ENCODE measurements around the gene DMRTC2. TPM values are rescaled to one million over a fixed set of nuclear protein-coding genes. Genes with fewer than 3 reads are reported as not detected.

DMRTC2 gene
- total and polyA plus RNA-seq, 2 of the 13 experiments (the other 11 are each of a cell fraction or from before 2014, with no cell fraction given): not detected

GRCh38 chr19:41859618-41860418 lies 15.0 kb downstream of the DMRTC2 start, which contains the start of gene RPS19 (continued):
- TF ChIP-seq ZBTB40 (IDR thresholded peaks at IDR 0.05): peak; percentile 43; the same call in 1 of the 2 replicates
- TF ChIP-seq ZBTB40 (CRISPR knock-in tag; IDR thresholded peaks at IDR 0.05): peak; percentile 80
- 0 out of 2 replicates have a peak, but pooled peaks have one; percentile 48 for TF ChIP-seq ZBTB33 (CRISPR knock-in tag; IDR thresholded peaks at IDR 0.05)
- TF ChIP-seq ZNF17 (CRISPR knock-in tag; IDR thresholded peaks at IDR 0.05): no peak
- no peak; the same call in 1 of the 2 replicates for TF ChIP-seq POLR2AphosphoS2 (IDR thresholded peaks at IDR 0.05; ENCODE audit: low read depth, low read length)
- no peak for TF ChIP-seq ZNF83 (CRISPR knock-in tag; IDR thresholded peaks at IDR 0.05; ENCODE audit: borderline replicate concordance)
- TF ChIP-seq, protein P1, sequence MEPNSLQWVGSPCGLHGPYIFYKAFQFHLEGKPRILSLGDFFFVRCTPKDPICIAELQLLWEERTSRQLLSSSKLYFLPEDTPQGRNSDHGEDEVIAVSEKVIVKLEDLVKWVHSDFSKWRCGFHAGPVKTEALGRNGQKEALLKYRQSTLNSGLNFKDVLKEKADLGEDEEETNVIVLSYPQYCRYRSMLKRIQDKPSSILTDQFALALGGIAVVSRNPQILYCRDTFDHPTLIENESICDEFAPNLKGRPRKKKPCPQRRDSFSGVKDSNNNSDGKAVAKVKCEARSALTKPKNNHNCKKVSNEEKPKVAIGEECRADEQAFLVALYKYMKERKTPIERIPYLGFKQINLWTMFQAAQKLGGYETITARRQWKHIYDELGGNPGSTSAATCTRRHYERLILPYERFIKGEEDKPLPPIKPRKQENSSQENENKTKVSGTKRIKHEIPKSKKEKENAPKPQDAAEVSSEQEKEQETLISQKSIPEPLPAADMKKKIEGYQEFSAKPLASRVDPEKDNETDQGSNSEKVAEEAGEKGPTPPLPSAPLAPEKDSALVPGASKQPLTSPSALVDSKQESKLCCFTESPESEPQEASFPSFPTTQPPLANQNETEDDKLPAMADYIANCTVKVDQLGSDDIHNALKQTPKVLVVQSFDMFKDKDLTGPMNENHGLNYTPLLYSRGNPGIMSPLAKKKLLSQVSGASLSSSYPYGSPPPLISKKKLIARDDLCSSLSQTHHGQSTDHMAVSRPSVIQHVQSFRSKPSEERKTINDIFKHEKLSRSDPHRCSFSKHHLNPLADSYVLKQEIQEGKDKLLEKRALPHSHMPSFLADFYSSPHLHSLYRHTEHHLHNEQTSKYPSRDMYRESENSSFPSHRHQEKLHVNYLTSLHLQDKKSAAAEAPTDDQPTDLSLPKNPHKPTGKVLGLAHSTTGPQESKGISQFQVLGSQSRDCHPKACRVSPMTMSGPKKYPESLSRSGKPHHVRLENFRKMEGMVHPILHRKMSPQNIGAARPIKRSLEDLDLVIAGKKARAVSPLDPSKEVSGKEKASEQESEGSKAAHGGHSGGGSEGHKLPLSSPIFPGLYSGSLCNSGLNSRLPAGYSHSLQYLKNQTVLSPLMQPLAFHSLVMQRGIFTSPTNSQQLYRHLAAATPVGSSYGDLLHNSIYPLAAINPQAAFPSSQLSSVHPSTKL (CRISPR knock-in tag; IDR thresholded peaks at IDR 0.05): no peak; the same call in 1 of the 2 replicates
- peak; percentile 41; the same call in 1 of the 2 replicates for TF ChIP-seq ZNF329 (CRISPR knock-in tag; IDR thresholded peaks at IDR 0.05; ENCODE audit: low read depth)
- TF ChIP-seq CHCHD3 (CRISPR knock-in tag; IDR thresholded peaks at IDR 0.05): no peak
- TF ChIP-seq, protein P2, sequence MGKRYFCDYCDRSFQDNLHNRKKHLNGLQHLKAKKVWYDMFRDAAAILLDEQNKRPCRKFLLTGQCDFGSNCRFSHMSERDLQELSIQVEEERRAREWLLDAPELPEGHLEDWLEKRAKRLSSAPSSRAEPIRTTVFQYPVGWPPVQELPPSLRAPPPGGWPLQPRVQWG (CRISPR knock-in tag; IDR thresholded peaks at IDR 0.05; ENCODE audit: borderline replicate concordance, low read depth): no peak
- TF ChIP-seq REPIN1 (CRISPR knock-in tag; IDR thresholded peaks at IDR 0.05; ENCODE audit: borderline replicate concordance, low read depth): peak; percentile 86
- peak; percentile 43 for TF ChIP-seq ZBTB38 (CRISPR knock-in tag; IDR thresholded peaks at IDR 0.05)
- 0 out of 2 replicates have a peak, but pooled peaks have one; percentile 13 for TF ChIP-seq ZNF224 (CRISPR knock-in tag; IDR thresholded peaks at IDR 0.05)
